Mesendoderm (in vitro differentiated cells): ENCODE measurements around the gene CECR2.

Experiments
- DNase-seq: peaks from one replicate; pipeline ENCODE4 v3.0.0; 2013
- H2AK5ac ChIP-seq: 2 replicates; pipeline ENCODE4 v1.6.1; 2013; ENCODE audit warnings: low read length, inconsistent platforms
- H2BK120ac ChIP-seq: 2 replicates; pipeline ENCODE4 v1.6.1; 2013; ENCODE audit warnings: low read depth, mild to moderate bottlenecking, low read length, moderate library complexity, mixed read lengths
- H2BK15ac ChIP-seq: replicated peaks from 2 replicates; pipeline ENCODE4 v1.6.1; 2013; ENCODE audit warnings: low read depth, mild to moderate bottlenecking, moderate library complexity
- H2BK5ac ChIP-seq: 2 replicates; pipeline ENCODE4 v1.6.1; 2013; ENCODE audit warnings: low read length, inconsistent platforms
- H3K18ac ChIP-seq: 2 replicates; pipeline ENCODE4 v1.6.1; 2013; ENCODE audit warnings: mild to moderate bottlenecking, low read length, mixed read lengths
- H3K23ac ChIP-seq: one replicate; pipeline ENCODE4 v1.6.1; 2013; ENCODE audit warnings: low read length
- H3K27ac ChIP-seq: 2 replicates; pipeline ENCODE4 v1.5.1; 2013; ENCODE audit warnings: low read depth, mild to moderate bottlenecking, inconsistent platforms, low read length, moderate library complexity
- H3K27me3 ChIP-seq: 2 replicates; pipeline ENCODE4 v1.6.1; 2013; ENCODE audit warnings: low read length, control low read depth, mild to moderate bottlenecking, inconsistent platforms; ENCODE audit not compliant: insufficient read depth, poor library complexity
- H3K36me3 ChIP-seq: 2 replicates; pipeline ENCODE4 v1.6.1; 2013; ENCODE audit warnings: low read length, inconsistent platforms; ENCODE audit not compliant: control insufficient read depth, insufficient read depth
- H3K4ac ChIP-seq: one replicate; pipeline ENCODE4 v1.6.1; 2013; ENCODE audit warnings: low read depth, mild to moderate bottlenecking, low read length, moderate library complexity
- H3K4me1 ChIP-seq: 2 replicates; pipeline ENCODE4 v1.6.1; 2013; ENCODE audit warnings: low read depth, low read length, inconsistent platforms; ENCODE audit not compliant: control insufficient read depth
- H3K4me2 ChIP-seq: 2 replicates; pipeline ENCODE4 v1.6.1; 2013; ENCODE audit warnings: low read length
- H3K4me3 ChIP-seq: 2 replicates; pipeline ENCODE4 v1.5.1; 2013; ENCODE audit warnings: mild to moderate bottlenecking, low read length
- H3K56ac ChIP-seq: one replicate; pipeline ENCODE4 v1.6.1; 2013; ENCODE audit warnings: low read length
- H3K79me1 ChIP-seq: 2 replicates; pipeline ENCODE4 v1.6.1; 2013; ENCODE audit warnings: low read length, inconsistent platforms
- H3K79me2 ChIP-seq: 2 replicates; pipeline ENCODE4 v1.6.1; 2013; ENCODE audit warnings: mild to moderate bottlenecking, low read length; ENCODE audit not compliant: control insufficient read depth, insufficient read depth
- H3K9ac ChIP-seq: 2 replicates; pipeline ENCODE4 v1.6.1; 2013; ENCODE audit warnings: low read length, inconsistent platforms
- H4K5ac ChIP-seq: one replicate; pipeline ENCODE4 v1.6.1; 2013; ENCODE audit warnings: low read length
- H4K8ac ChIP-seq: one replicate; pipeline ENCODE4 v1.6.1; 2013; ENCODE audit warnings: low read depth, mild to moderate bottlenecking, control low read depth, low read length, moderate library complexity
- WGBS: extraction: QIAGEN DNeasy Blood & Tissue Kit; methylation state at CpG from one replicate; pipeline ENCODE4 v1.1.7; 2013; ENCODE audit warnings: low lambda C conversion rate, missing lambda C conversion rate; ENCODE audit not compliant: insufficient coverage; ENCODE audit errors: extremely low coverage; 5-methylcytosine and 5-hydroxymethylcytosine counted together

Gene CECR2

DNA sequence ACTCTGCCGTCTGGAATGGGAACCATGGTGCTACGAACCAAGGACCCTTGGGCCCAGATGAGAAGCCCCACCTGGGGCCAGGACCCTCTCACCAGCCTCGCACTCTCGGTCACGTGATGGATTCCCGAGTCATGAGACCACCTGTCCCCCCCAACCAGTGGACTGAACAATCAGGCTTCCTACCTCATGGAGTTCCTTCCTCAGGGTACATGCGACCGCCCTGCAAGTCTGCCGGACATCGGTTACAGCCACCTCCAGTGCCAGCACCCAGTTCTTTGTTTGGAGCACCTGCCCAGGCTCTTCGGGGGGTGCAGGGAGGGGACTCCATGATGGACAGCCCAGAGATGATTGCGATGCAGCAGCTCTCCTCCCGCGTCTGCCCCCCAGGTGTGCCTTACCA is 173.2 kb downstream of the CECR2 start:
- H4K8ac ChIP-seq, result no peak overlapping the region
- H3K23ac ChIP-seq, result no peak overlapping the region
- peaks cover 12% of the 10 kb centered on the region for H3K36me3 ChIP-seq
- DNase-seq, result no peak
- no peaks in the 10 kb centered on the region for H3K27me3 ChIP-seq
- H3K18ac ChIP-seq, result no peak overlapping the region
- no peak overlapping the region for H3K27ac ChIP-seq
- WGBS, result no CpG with 5 or more reads among the region's 14 CpGs
- H3K79me1 ChIP-seq, result no peaks in the 10 kb centered on the region
- no peak overlapping the region for H2BK5ac ChIP-seq
- no peak overlapping the region for H2AK5ac ChIP-seq
- no peak overlapping the region for H3K9ac ChIP-seq
- H3K4ac ChIP-seq, result no peak overlapping the region
- H3K79me2 ChIP-seq, result no peaks in the 10 kb centered on the region
- H2BK15ac ChIP-seq, result no peak overlapping the region
- no peak overlapping the region for H2BK120ac ChIP-seq
- no peak overlapping the region for H3K4me3 ChIP-seq
- no peak overlapping the region for H3K4me2 ChIP-seq
- H4K5ac ChIP-seq, result no peak overlapping the region
- no peaks in the 10 kb centered on the region for H3K4me1 ChIP-seq
- H3K56ac ChIP-seq, result no peak overlapping the region

DNA sequence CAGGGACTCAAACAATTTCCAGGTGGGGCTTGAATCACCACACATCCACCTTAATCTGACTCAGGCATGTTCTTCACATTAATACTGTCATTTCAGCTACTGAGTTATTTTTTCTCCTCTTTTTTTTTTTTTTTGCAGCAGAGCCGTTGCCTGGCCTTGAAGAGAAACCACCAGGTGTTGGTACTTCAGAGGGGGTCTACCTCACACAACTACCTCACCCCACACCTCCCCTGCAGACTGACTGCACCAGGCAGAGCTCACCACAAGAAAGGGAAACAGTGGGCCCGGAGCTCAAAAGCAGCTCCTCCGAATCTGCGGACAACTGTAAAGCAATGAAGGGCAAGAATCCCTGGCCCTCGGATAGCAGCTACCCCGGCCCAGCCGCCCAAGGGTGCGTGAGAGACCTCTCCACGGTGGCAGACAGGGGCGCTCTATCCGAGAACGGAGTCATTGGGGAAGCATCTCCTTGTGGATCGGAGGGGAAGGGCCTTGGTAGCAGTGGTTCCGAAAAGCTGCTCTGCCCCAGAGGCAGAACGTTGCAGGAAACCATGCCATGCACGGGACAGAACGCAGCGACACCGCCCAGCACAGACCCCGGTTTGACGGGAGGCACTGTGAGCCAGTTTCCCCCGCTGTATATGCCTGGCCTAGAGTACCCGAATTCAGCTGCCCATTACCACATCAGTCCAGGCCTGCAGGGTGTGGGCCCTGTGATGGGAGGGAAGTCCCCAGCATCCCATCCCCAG is 178.9 kb downstream of the CECR2 start:
- Histone ChIP-seq H2BK5ac (no peak overlapping the region), H3K27me3 (no peaks in the 10 kb centered on the region), H3K23ac (no peak overlapping the region), H3K4me2 (no peak overlapping the region), H4K5ac (no peak overlapping the region), H3K4me1 (no peaks in the 10 kb centered on the region), H3K27ac (no peak overlapping the region), H3K36me3 (peaks cover 18% of the 10 kb centered on the region), H3K4me3 (no peak overlapping the region), H2BK120ac (no peak overlapping the region), H2BK15ac (no peak overlapping the region), H3K4ac (no peak overlapping the region), H4K8ac (no peak overlapping the region), H3K9ac (no peak overlapping the region), H3K18ac (no peak overlapping the region), H2AK5ac (no peak overlapping the region), H3K79me1 (no peaks in the 10 kb centered on the region), H3K79me2 (no peaks in the 10 kb centered on the region), H3K56ac (no peak overlapping the region)
- DNase-seq, result no peak
- no CpG with 5 or more reads among the region's 23 CpGs for WGBS

- H3K27ac ChIP-seq, result no peak overlapping the region
- no peak overlapping the region for H3K18ac ChIP-seq
- H3K56ac ChIP-seq, result no peak overlapping the region
- no peak overlapping the region for H3K4me2 ChIP-seq
- H3K4me1 ChIP-seq, result no peaks in the 10 kb centered on the region
- H3K9ac ChIP-seq, result no peak overlapping the region
- H2BK15ac ChIP-seq, result no peak overlapping the region
- H3K27me3 ChIP-seq, result no peaks in the 10 kb centered on the region
- no CpG with 5 or more reads among the region's 5 CpGs for WGBS
- no peak overlapping the region for H3K4me3 ChIP-seq
- no peak overlapping the region for H2BK5ac ChIP-seq
- H3K36me3 ChIP-seq, result peaks cover 23% of the 10 kb centered on the region
- no peak overlapping the region for H3K23ac ChIP-seq
- H3K4ac ChIP-seq, result no peak overlapping the region
- H2BK120ac ChIP-seq, result no peak overlapping the region
- H4K8ac ChIP-seq, result no peak overlapping the region
- no peak overlapping the region for H4K5ac ChIP-seq
- no peaks in the 10 kb centered on the region for H3K79me2 ChIP-seq
- no peak for DNase-seq
- no peak overlapping the region for H2AK5ac ChIP-seq
- H3K79me1 ChIP-seq, result no peaks in the 10 kb centered on the region
Measured at GRCh38 chr22:17548756-17549035, 179.4 kb downstream of the CECR2 start.

- H3K4me2 ChIP-seq, result no peak overlapping the region
- H2BK5ac ChIP-seq, result no peak overlapping the region
- H2BK15ac ChIP-seq, result no peak overlapping the region
- no peak overlapping the region for H4K5ac ChIP-seq
- H3K79me2 ChIP-seq, result no peaks in the 10 kb centered on the region
- H3K79me1 ChIP-seq, result no peaks in the 10 kb centered on the region
- H3K4me3 ChIP-seq, result no peak overlapping the region
- no peaks in the 10 kb centered on the region for H3K27me3 ChIP-seq
- no peak overlapping the region for H3K23ac ChIP-seq
- no peak overlapping the region for H3K4ac ChIP-seq
- no peaks in the 10 kb centered on the region for H3K4me1 ChIP-seq
- no CpG with 5 or more reads among the region's 10 CpGs for WGBS
- no peak overlapping the region for H2AK5ac ChIP-seq
- no peak overlapping the region for H3K18ac ChIP-seq
- H3K56ac ChIP-seq, result no peak overlapping the region
- H3K36me3 ChIP-seq, result peaks cover 20% of the 10 kb centered on the region
- no peak overlapping the region for H3K27ac ChIP-seq
- DNase-seq, result no peak
- no peak overlapping the region for H3K9ac ChIP-seq
- no peak overlapping the region for H4K8ac ChIP-seq
- no peak overlapping the region for H2BK120ac ChIP-seq
Measured at GRCh38 chr22:17549183-17549582, 179.9 kb downstream of the CECR2 start.

- H2BK5ac ChIP-seq, result no peak overlapping the region
- no peak overlapping the region for H4K5ac ChIP-seq
- H2AK5ac ChIP-seq, result no peak overlapping the region
- no peak overlapping the region for H4K8ac ChIP-seq
- no peaks in the 10 kb centered on the region for H3K79me2 ChIP-seq
- H3K4me3 ChIP-seq, result no peak overlapping the region
- no peak overlapping the region for H3K56ac ChIP-seq
- H3K27me3 ChIP-seq, result no peaks in the 10 kb centered on the region
- H3K18ac ChIP-seq, result no peak overlapping the region
- H3K27ac ChIP-seq, result no peak overlapping the region
- H3K4me1 ChIP-seq, result no peaks in the 10 kb centered on the region
- no peak overlapping the region for H3K23ac ChIP-seq
- H3K4ac ChIP-seq, result no peak overlapping the region
- no peak for DNase-seq
- H3K4me2 ChIP-seq, result no peak overlapping the region
- peaks cover 22% of the 10 kb centered on the region for H3K36me3 ChIP-seq
- no CpG with 5 or more reads among the region's 5 CpGs for WGBS
- H3K9ac ChIP-seq, result no peak overlapping the region
- no peak overlapping the region for H2BK15ac ChIP-seq
- H3K79me1 ChIP-seq, result no peaks in the 10 kb centered on the region
- H2BK120ac ChIP-seq, result no peak overlapping the region
Measured at GRCh38 chr22:17549655-17550054, 180.4 kb downstream of the CECR2 start.

GRCh38 chr22:17552737-17553136 is 183.5 kb downstream of the CECR2 start:
- Histone ChIP-seq H3K27me3 (no peaks in the 10 kb centered on the region), H2BK120ac (no peak overlapping the region), H2BK15ac (no peak overlapping the region), H2BK5ac (no peak overlapping the region), H3K27ac (no peak overlapping the region), H4K5ac (no peak overlapping the region), H3K4me2 (no peak overlapping the region), H3K9ac (no peak overlapping the region), H3K56ac (no peak overlapping the region), H3K4me3 (no peak overlapping the region), H2AK5ac (no peak overlapping the region), H3K36me3 (peaks cover 22% of the 10 kb centered on the region), H3K4me1 (no peaks in the 10 kb centered on the region), H4K8ac (no peak overlapping the region), H3K79me1 (no peaks in the 10 kb centered on the region), H3K4ac (no peak overlapping the region), H3K23ac (no peak overlapping the region), H3K79me2 (no peaks in the 10 kb centered on the region), H3K18ac (no peak overlapping the region)
- no CpG with 5 or more reads among the region's 7 CpGs for WGBS
- no peak for DNase-seq
